Inflammatory macrophage treated with lipopolysaccharide for 1 hour (primary cell): Measurements from ENCODE around the gene EFNA1.
"Not testable (repeated sequence)": the region's sequence is repeated elsewhere in the genome, so short reads cannot be mapped to it uniquely, and the experiment has no call there.

Experiments
- DNase-seq, 2 donors: peaks; one replicate each; pipeline ENCODE4 v3.0.0-alpha.2; 2020 to 2022

Gene EFNA1

GRCh38 chr1:155160128-155160527 lies 32.5 kb downstream of the EFNA1 start:
- DNase-seq: no peak

GRCh38 chr1:155162631-155163030 lies 35.0 kb downstream of the EFNA1 start:
- DNase-seq: not testable (repeated sequence)

- not testable (repeated sequence) for DNase-seq
These were observed 36.1 kb downstream of the EFNA1 start for GRCh38 chr1:155163785-155164184.

- DNase-seq: not testable (repeated sequence)
These were observed 36.9 kb downstream of the EFNA1 start for GRCh38 chr1:155164625-155165024.

- no peak for DNase-seq
These were observed 38.4 kb downstream of the EFNA1 start for GRCh38 chr1:155166051-155166470.

GRCh38 chr1:155166471-155167165 lies 38.9 kb downstream of the EFNA1 start:
- DNase-seq: no peak

GRCh38 chr1:155167166-155168104 lies 39.8 kb downstream of the EFNA1 start:
- peak; percentile 69 to 95 for DNase-seq

GRCh38 chr1:155168105-155168445 lies 40.4 kb downstream of the EFNA1 start:
- DNase-seq: not testable (repeated sequence)

GRCh38 chr1:155168456-155169210 lies 41.0 kb downstream of the EFNA1 start:
- DNase-seq: no peak

- DNase-seq: no peak
These were observed 41.9 kb downstream of the EFNA1 start for GRCh38 chr1:155169541-155169940.

GRCh38 chr1:155170101-155170785 lies 42.6 kb downstream of the EFNA1 start:
- no peak for DNase-seq

- DNase-seq: no peak
These were observed 43.1 kb downstream of the EFNA1 start for GRCh38 chr1:155170806-155171205.

GRCh38 chr1:155171836-155172731 lies 44.4 kb downstream of the EFNA1 start:
- no peak for DNase-seq

GRCh38 chr1:155172732-155173477 lies 45.2 kb downstream of the EFNA1 start, which contains the start of gene KRTCAP2:
TSS of gene KRTCAP2 (minus strand) at chr1:155173304. CDS start at chr1:155173224, 80 bp downstream.
- peak; percentile 91 to 96 for DNase-seq

GRCh38 chr1:155173478-155174323 lies 46.0 kb downstream of the EFNA1 start, which contains the start of gene TRIM46:
TSS of gene TRIM46 (plus strand) at chr1:155173849. CDS start at chr1:155173967, 118 bp downstream.
- DNase-seq: no peak

- no peak for DNase-seq
These were observed 46.9 kb downstream of the EFNA1 start for GRCh38 chr1:155174324-155175280.

GRCh38 chr1:155175281-155175926 lies 47.7 kb downstream of the EFNA1 start:
- DNase-seq: no peak

GRCh38 chr1:155175927-155176371 lies 48.3 kb downstream of the EFNA1 start:
- DNase-seq: no peak
